Panc1 (cell line): Measurements from ENCODE around the gene PROSER3. TPM values are rescaled to one million over a fixed set of nuclear protein-coding genes. Genes with fewer than 3 reads are reported as not detected.

ENCODE experiments used
- ATAC-seq: fragments of 200-7000 bp; cut with Tn5 transposase; 2 replicates; pipeline ENCODE4 v1.9.1; 2020; ENCODE audit warnings: mild to moderate bottlenecking, moderate library complexity
- BruUV-seq: library from RNA; stranded (reverse); fragments of 400-500 nt; replicated peaks from 2 replicates; lab custom pipeline; 2021; lab: Mats Ljungman, UMichigan
- CTCF ChIA-PET: fragments of 300-600 bp; sonication (Branson Sonifier 250); formaldehyde crosslinking; loops from one replicate; lab custom pipeline; 2022; ENCODE audit warnings: antibody characterized with exemption; lab: Charles Lee
- POLR2A ChIA-PET: fragments of 300-600 bp; sonication (Branson Sonifier 250); formaldehyde crosslinking; loops from one replicate; lab custom pipeline; 2022; ENCODE audit warnings: antibody characterized with exemption; lab: Charles Lee
- DNase-seq: peaks from one replicate; pipeline ENCODE4 v3.0.0-alpha.2; 2010; ENCODE audit warnings: low read depth, low spot score
- H3K27ac ChIP-seq: 2 replicates; pipeline ENCODE4 v1.5.1; 2011; ENCODE audit warnings: mild to moderate bottlenecking, low read length, inconsistent platforms
- H3K27me3 ChIP-seq: fragments of 200-500 bp; sonication (Bioruptor generic); 2 replicates; pipeline ENCODE4 v1.6.0; 2014; ENCODE audit warnings: low read length, inconsistent platforms; ENCODE audit not compliant: control insufficient read depth, insufficient read depth
- H3K36me3 ChIP-seq: fragments of 200-500 bp; sonication (Bioruptor generic); 2 replicates; pipeline ENCODE4 v1.5.1; 2014; ENCODE audit warnings: inconsistent platforms, mild to moderate bottlenecking, low read length, moderate library complexity; ENCODE audit not compliant: control insufficient read depth, insufficient read depth
- H3K4me1 ChIP-seq: 2 replicates; pipeline ENCODE4 v1.5.1; 2011; ENCODE audit warnings: inconsistent platforms, mild to moderate bottlenecking, low read length, moderate library complexity; ENCODE audit not compliant: control insufficient read depth, insufficient read depth
- H3K4me3 ChIP-seq, 2 experiments: 2 replicates each; pipeline ENCODE4 v1.5.1; 2011 to 2012; ENCODE audit warnings: low read depth in 2 of 2, low read length in 2 of 2, mild to moderate bottlenecking in 2 of 2, inconsistent platforms in 1 of 2, moderate library complexity in 1 of 2
- H3K9me3 ChIP-seq: fragments of 200-500 bp; sonication (Bioruptor generic); 2 replicates; pipeline ENCODE4 v1.5.1; 2014; ENCODE audit warnings: low read depth, mild to moderate bottlenecking, inconsistent platforms, low read length, moderate library complexity; ENCODE audit not compliant: control insufficient read depth, insufficient read depth
- POLR2AphosphoS5 ChIP-seq: IDR thresholded peaks from 2 replicates; pipeline ENCODE4 v1.6.1; 2012; ENCODE audit warnings: mild to moderate bottlenecking, low read depth, low read length, moderate library complexity
- SIN3A ChIP-seq: IDR thresholded peaks from 2 replicates; pipeline ENCODE4 v1.6.1; 2012; ENCODE audit warnings: low read depth, mild to moderate bottlenecking, low read length, moderate library complexity, borderline replicate concordance; ENCODE audit not compliant: insufficient read depth
- TCF7L2 ChIP-seq: IDR thresholded peaks from 2 replicates; pipeline ENCODE4 v1.6.1; 2011; ENCODE audit warnings: mild to moderate bottlenecking, low read depth, low read length, inconsistent platforms
- in situ Hi-C: cut with HindIII; loops from 2 replicates; pipeline ENCODE4 v1.10.0; 2016; ENCODE audit warnings: low sequenced_read_pairs, low pct_unique_long_range_greater_than_20kb
- intact Hi-C: fragments of 100-400 bp; cut with micrococcal nuclease; formaldehyde crosslinking; loops from one replicate; pipeline ENCODE4 v1.10.0; 2022; ENCODE audit not compliant: unreplicated experiment
- total RNA-seq: library from RNA; stranded (reverse); gene quantifications from one replicate; pipeline ENCODE4 v1.2.1, GENCODE V29; 2021; ENCODE audit not compliant: unreplicated experiment
- TF ChIP-seq, protein P1 (sequence below): fragments of 450-650 bp; IDR thresholded peaks from 2 replicates; pipeline ENCODE4 v1.5.1; 2017; ENCODE audit warnings: mild to moderate bottlenecking
- TF ChIP-seq, protein P2 (sequence below), 2 experiments: IDR thresholded peaks; 2 replicates each; pipeline ENCODE4 v1.6.1; 2011 to 2012; ENCODE audit warnings: low read depth in 2 of 2, control low read depth in 1 of 2, low read length in 1 of 2, mild to moderate bottlenecking in 1 of 2, moderate library complexity in 1 of 2; ENCODE audit not compliant: insufficient read depth in 1 of 2

The PROSER3 gene
- total RNA-seq, 1 experiment from 2014 or later: 63.9 TPM

DNA sequence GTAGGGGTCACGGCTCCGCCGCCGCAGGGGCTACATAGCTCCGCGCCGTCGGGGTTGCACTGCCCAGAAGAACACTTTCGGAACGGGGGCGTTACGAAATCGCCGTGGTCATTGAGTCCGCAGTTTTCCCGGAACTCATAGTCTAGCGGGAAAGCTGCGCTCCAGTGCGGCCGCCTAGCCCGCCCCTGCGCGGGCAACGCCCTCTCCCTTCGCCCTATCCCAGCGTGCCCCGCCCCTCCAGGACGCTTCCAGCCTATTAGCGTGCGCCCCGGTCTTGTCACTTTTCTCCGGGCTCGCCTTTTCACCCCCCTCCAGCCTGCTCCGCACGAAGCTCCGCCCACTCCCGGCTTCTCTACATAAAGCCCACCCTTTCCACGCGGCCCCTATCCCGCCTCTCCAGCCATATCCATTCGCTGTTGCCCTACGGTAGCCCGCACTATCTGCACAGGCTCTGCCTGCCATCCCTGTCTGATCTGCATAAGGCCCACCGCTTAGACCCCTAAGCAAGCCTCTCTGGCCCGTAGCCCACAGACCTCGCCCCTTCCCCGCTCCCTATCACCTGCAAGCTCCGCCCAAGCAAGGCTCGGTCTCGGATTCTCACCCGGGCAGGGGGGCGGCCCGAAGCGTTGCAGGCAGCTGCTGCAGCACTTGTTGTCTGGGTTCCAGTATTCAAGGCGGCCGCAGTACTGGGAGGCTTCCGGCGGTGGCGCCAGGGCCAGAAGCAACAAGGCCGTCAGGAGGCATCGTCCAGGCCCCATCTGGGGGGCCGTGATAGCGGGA, 17.4 kb upstream of the PROSER3 start:
- intact Hi-C loops (no loop called here), in situ Hi-C loops (no loop called here)
- Histone ChIP-seq H3K4me1 (peaks cover 18% of the 10 kb centered on the region), H3K9me3 (no peaks in the 10 kb centered on the region), H3K36me3 (peaks cover 3% of the 10 kb centered on the region; the same call in 1 of the 2 replicates), H3K4me3 (peak overlapping the region; percentile 67 to 79), H3K27ac (peak overlapping the region; percentile 78), H3K27me3 (no peaks in the 10 kb centered on the region)
- TF ChIP-seq SIN3A: peak; percentile 95; the same call in 1 of the 2 replicates
- peak; percentile 42 for TF ChIP-seq POLR2AphosphoS5
- TF ChIP-seq, protein P1, sequence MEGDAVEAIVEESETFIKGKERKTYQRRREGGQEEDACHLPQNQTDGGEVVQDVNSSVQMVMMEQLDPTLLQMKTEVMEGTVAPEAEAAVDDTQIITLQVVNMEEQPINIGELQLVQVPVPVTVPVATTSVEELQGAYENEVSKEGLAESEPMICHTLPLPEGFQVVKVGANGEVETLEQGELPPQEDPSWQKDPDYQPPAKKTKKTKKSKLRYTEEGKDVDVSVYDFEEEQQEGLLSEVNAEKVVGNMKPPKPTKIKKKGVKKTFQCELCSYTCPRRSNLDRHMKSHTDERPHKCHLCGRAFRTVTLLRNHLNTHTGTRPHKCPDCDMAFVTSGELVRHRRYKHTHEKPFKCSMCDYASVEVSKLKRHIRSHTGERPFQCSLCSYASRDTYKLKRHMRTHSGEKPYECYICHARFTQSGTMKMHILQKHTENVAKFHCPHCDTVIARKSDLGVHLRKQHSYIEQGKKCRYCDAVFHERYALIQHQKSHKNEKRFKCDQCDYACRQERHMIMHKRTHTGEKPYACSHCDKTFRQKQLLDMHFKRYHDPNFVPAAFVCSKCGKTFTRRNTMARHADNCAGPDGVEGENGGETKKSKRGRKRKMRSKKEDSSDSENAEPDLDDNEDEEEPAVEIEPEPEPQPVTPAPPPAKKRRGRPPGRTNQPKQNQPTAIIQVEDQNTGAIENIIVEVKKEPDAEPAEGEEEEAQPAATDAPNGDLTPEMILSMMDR: no peak; the same call in 1 of the 2 replicates
- TF ChIP-seq, protein P2, sequence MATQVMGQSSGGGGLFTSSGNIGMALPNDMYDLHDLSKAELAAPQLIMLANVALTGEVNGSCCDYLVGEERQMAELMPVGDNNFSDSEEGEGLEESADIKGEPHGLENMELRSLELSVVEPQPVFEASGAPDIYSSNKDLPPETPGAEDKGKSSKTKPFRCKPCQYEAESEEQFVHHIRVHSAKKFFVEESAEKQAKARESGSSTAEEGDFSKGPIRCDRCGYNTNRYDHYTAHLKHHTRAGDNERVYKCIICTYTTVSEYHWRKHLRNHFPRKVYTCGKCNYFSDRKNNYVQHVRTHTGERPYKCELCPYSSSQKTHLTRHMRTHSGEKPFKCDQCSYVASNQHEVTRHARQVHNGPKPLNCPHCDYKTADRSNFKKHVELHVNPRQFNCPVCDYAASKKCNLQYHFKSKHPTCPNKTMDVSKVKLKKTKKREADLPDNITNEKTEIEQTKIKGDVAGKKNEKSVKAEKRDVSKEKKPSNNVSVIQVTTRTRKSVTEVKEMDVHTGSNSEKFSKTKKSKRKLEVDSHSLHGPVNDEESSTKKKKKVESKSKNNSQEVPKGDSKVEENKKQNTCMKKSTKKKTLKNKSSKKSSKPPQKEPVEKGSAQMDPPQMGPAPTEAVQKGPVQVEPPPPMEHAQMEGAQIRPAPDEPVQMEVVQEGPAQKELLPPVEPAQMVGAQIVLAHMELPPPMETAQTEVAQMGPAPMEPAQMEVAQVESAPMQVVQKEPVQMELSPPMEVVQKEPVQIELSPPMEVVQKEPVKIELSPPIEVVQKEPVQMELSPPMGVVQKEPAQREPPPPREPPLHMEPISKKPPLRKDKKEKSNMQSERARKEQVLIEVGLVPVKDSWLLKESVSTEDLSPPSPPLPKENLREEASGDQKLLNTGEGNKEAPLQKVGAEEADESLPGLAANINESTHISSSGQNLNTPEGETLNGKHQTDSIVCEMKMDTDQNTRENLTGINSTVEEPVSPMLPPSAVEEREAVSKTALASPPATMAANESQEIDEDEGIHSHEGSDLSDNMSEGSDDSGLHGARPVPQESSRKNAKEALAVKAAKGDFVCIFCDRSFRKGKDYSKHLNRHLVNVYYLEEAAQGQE (IDR thresholded peaks at IDR 0.05; ENCODE audit: insufficient read depth in 1 of 2, low read depth in 2 of 2, low read length in 1 of 2): peak in 1 of 2 experiments; percentile 18; a peak in 1 of 4 replicates
- POLR2A ChIA-PET: no interaction called here
- CTCF ChIA-PET: interaction anchor here (0.6 to 0.7 kb wide), 2 partner anchors 390 to 616 kb away, joined by 3 read pairs; no protein-coding TSS in a partner anchor
- no TSS peak for BruUV-seq
- DNase-seq: peak; percentile 73
- peak; percentile 87 for ATAC-seq

DNA sequence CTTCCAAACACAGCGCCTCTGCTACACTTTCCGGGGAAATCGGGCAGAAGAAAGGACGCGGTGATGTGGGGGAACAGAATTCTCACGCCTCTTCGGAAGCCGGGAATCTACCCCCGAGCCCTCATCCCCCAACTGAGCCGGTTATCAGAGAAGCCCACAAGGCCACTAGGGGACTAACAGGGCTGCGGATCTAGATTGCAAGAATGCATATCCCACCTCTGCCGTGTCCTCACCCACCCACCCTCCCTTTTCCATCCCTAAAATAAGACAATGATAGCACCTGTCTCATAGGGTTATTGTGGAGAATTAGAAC, 16.8 kb upstream of the PROSER3 start:
- Histone ChIP-seq H3K4me1 (peaks cover 21% of the 10 kb centered on the region), H3K4me3 (peak overlapping the region; percentile 67 to 79), H3K9me3 (no peaks in the 10 kb centered on the region), H3K27me3 (no peaks in the 10 kb centered on the region), H3K27ac (peak overlapping the region; percentile 74), H3K36me3 (peaks cover 3% of the 10 kb centered on the region; the same call in 1 of the 2 replicates)
- no TSS peak for BruUV-seq
- in situ Hi-C loops (no loop called here), intact Hi-C loops (no loop called here)
- no peak for ATAC-seq
- ChIA-PET CTCF (no interaction called here), POLR2A (no interaction called here)
- no peak for DNase-seq
- TF ChIP-seq, protein P1: no peak; the same call in 1 of the 2 replicates
- TF ChIP-seq SIN3A (no peak), TCF7L2 (no peak), POLR2AphosphoS5 (no peak)
- TF ChIP-seq, protein P2 (IDR thresholded peaks at IDR 0.05; ENCODE audit: insufficient read depth in 1 of 2, low read depth in 2 of 2, low read length in 1 of 2): no peak
